SU-DHL-6 (cell line): ENCODE results near the gene OR51F2.

ENCODE experiments used
- H2AFZ ChIP-seq: fragments of 200-600 bp; sonication (generic); 2 replicates; pipeline ENCODE4 v1.6.1; 2014; ENCODE audit warnings: low read depth, mild to moderate bottlenecking, moderate library complexity, mixed read lengths, antibody characterized with exemption, low read length; ENCODE audit not compliant: severe bottlenecking
- H3F3A ChIP-seq: fragments of 200-600 bp; shearing (Covaris generic); 2 replicates; pipeline ENCODE4 v1.6.0; 2016; ENCODE audit warnings: antibody characterized with exemption, mild to moderate bottlenecking; ENCODE audit not compliant: insufficient read depth
- H3K27ac ChIP-seq: fragments of 200-600 bp; sonication (generic); 2 replicates; pipeline ENCODE4 v1.5.1; 2016; ENCODE audit warnings: low read depth, mild to moderate bottlenecking, low read length, moderate library complexity, mixed read lengths
- H3K27me3 ChIP-seq: fragments of 200-600 bp; sonication (generic), shearing (Covaris generic); 2 replicates; pipeline ENCODE4 v1.6.0; 2014; ENCODE audit warnings: mild to moderate bottlenecking, low read length
- H3K36me3 ChIP-seq: fragments of 200-600 bp; sonication (generic); 2 replicates; pipeline ENCODE4 v1.6.1; 2014; ENCODE audit warnings: mild to moderate bottlenecking, low read length, mixed read lengths
- H3K4me2 ChIP-seq: fragments of 300-600, 200-600 bp; shearing (Covaris generic), sonication (generic); 2 replicates; pipeline ENCODE4 v1.6.0; 2014; ENCODE audit warnings: low read length, low read depth, mild to moderate bottlenecking; ENCODE audit not compliant: poor library complexity, severe bottlenecking
- H3K4me3 ChIP-seq: fragments of 200-600 bp; sonication (generic); 2 replicates; pipeline ENCODE4 v1.5.1; 2014; ENCODE audit warnings: antibody characterized with exemption, low read length, mild to moderate bottlenecking, mixed read lengths; ENCODE audit not compliant: insufficient read depth, poor library complexity, severe bottlenecking
- H3K79me2 ChIP-seq: fragments of 200-600 bp; sonication (generic); 2 replicates; pipeline ENCODE4 v1.6.1; 2014; ENCODE audit warnings: mild to moderate bottlenecking, low read length, moderate library complexity; ENCODE audit not compliant: insufficient read depth
- H3K9ac ChIP-seq: fragments of 200-600 bp; sonication (generic); 2 replicates; pipeline ENCODE4 v1.7.0; 2014; ENCODE audit warnings: mild to moderate bottlenecking, low read length
- H3K9me2 ChIP-seq: fragments of 200-600 bp; sonication (generic); replicated peaks from 2 replicates; pipeline ENCODE4 v1.6.1; 2014; ENCODE audit warnings: low read length; ENCODE audit not compliant: insufficient read depth
- H3K9me3 ChIP-seq: fragments of 200-600 bp; sonication (generic); 2 replicates; pipeline ENCODE4 v1.6.1; 2014; ENCODE audit warnings: low read length, mixed read lengths; ENCODE audit not compliant: insufficient read depth
- H4K20me1 ChIP-seq: fragments of 200-600 bp; sonication (generic); 2 replicates; pipeline ENCODE4 v1.6.1; 2014; ENCODE audit warnings: low read depth, mild to moderate bottlenecking, antibody characterized with exemption, low read length, moderate library complexity, mixed read lengths
- EZH2phosphoT487 ChIP-seq: fragments of 200-600 bp; sonication (generic), shearing (Covaris generic); conservative IDR thresholded peaks from 2 replicates; pipeline ENCODE4 v1.6.1; 2018; ENCODE audit warnings: mild to moderate bottlenecking, antibody characterized with exemption, low read length, moderate library complexity, mixed read lengths
- TF ChIP-seq, protein P1 (sequence below): fragments of 200-600 bp; sonication (generic); IDR thresholded peaks from one replicate; pipeline ENCODE4 v1.5.1; 2017; ENCODE audit warnings: antibody characterized with exemption, mild to moderate bottlenecking, low read length, moderate library complexity; ENCODE audit not compliant: insufficient read depth, poor library complexity, severe bottlenecking

The OR51F2 gene

DNA sequence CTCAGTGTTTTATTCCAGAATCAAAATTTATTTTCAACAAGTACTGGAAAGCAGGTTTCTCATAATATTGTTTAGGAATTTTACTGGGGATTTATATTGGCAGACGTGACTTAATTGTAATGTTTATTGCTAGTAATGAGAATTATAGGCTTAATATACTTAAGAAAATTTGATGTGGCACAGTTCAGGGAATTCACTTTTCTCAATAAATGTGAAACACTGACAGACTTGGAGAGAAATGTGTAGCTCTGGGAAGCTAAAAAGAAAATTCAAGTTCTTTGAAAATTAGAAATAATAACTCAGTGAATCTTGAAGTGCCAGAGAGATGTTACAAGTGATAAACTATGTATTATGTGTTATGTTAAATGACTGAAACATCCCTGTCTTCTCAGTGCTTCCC lies at the start of gene OR51F2:
Gene OR51F2, plus strand, starts transcription at position 301 of the 400 bp plus-strand sequence. CDS start 101 bp downstream, outside the sequence.
- Histone ChIP-seq H3K4me2 (no peak within 1 kb of the TSS), H3K27ac (no peak within 1 kb of the TSS), H3K36me3 (no peaks in the 10 kb centered on the region), H3K9me2 (no peaks in the 10 kb centered on the region), H4K20me1 (no peaks in the 10 kb centered on the region), H3K4me3 (no peak within 1 kb of the TSS), H3F3A (no peaks in the 10 kb centered on the region), H3K9me3 (no peaks in the 10 kb centered on the region), H2AFZ (no peak within 1 kb of the TSS), H3K27me3 (no peaks in the 10 kb centered on the region), H3K9ac (no peak within 1 kb of the TSS), H3K79me2 (no peaks in the 10 kb centered on the region)
- TF ChIP-seq EZH2phosphoT487 = no peak
- TF ChIP-seq, protein P1, sequence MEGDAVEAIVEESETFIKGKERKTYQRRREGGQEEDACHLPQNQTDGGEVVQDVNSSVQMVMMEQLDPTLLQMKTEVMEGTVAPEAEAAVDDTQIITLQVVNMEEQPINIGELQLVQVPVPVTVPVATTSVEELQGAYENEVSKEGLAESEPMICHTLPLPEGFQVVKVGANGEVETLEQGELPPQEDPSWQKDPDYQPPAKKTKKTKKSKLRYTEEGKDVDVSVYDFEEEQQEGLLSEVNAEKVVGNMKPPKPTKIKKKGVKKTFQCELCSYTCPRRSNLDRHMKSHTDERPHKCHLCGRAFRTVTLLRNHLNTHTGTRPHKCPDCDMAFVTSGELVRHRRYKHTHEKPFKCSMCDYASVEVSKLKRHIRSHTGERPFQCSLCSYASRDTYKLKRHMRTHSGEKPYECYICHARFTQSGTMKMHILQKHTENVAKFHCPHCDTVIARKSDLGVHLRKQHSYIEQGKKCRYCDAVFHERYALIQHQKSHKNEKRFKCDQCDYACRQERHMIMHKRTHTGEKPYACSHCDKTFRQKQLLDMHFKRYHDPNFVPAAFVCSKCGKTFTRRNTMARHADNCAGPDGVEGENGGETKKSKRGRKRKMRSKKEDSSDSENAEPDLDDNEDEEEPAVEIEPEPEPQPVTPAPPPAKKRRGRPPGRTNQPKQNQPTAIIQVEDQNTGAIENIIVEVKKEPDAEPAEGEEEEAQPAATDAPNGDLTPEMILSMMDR = no peak

GRCh38 chr11:4782454-4782853 lies 38.7 kb upstream of the OR51F2 start:
- H3K36me3 ChIP-seq = no peaks in the 10 kb centered on the region
- H4K20me1 ChIP-seq = no peaks in the 10 kb centered on the region
- H3K27me3 ChIP-seq = no peaks in the 10 kb centered on the region; the same call in 1 of the 2 replicates
- H3K27ac ChIP-seq = no peak overlapping the region
- H3K4me3 ChIP-seq = no peak overlapping the region
- H3K9me2 ChIP-seq = no peaks in the 10 kb centered on the region; the same call in 1 of the 2 replicates
- H3K9me3 ChIP-seq = no peaks in the 10 kb centered on the region
- no peak overlapping the region for H3K4me2 ChIP-seq
- no peak for TF ChIP-seq EZH2phosphoT487
- TF ChIP-seq, protein P1 = no peak
- H2AFZ ChIP-seq = no peak overlapping the region
- no peaks in the 10 kb centered on the region for H3F3A ChIP-seq
- H3K9ac ChIP-seq = no peak overlapping the region
- no peaks in the 10 kb centered on the region for H3K79me2 ChIP-seq

DNA sequence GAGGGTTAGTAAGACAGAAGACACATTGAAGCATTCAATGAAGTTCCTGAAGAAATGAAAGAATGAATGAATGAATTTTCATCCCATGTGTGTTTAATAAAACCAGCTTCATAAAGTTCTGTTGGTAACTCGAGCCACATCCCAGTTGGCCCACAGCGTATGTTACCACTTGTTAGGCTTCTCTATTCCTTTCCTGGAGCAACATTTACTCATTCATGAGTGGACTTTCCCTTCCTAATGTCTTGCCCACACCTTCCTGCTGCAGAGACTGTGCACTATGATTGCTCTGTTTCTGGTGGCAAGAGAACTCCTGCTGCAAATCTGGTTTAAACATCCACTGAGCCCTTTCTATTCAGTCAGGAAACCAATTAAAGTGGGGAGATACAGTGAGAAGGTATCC lies 23.9 kb upstream of the OR51F2 start:
- H3F3A ChIP-seq = no peaks in the 10 kb centered on the region
- no peak overlapping the region for H3K4me2 ChIP-seq
- H3K9me3 ChIP-seq = no peaks in the 10 kb centered on the region
- H3K27me3 ChIP-seq = no peaks in the 10 kb centered on the region
- H3K9ac ChIP-seq = no peak overlapping the region
- H4K20me1 ChIP-seq = no peaks in the 10 kb centered on the region
- H3K4me3 ChIP-seq = no peak overlapping the region
- no peaks in the 10 kb centered on the region for H3K36me3 ChIP-seq
- no peak for TF ChIP-seq EZH2phosphoT487
- TF ChIP-seq, protein P1 = no peak
- no peaks in the 10 kb centered on the region for H3K9me2 ChIP-seq
- H2AFZ ChIP-seq = no peak overlapping the region
- no peaks in the 10 kb centered on the region for H3K79me2 ChIP-seq
- H3K27ac ChIP-seq = no peak overlapping the region
